GM18508 (cell line): Measurements from ENCODE around the gene DERL3.

ENCODE experiments used
- ATAC-seq: cut with Tn5 transposase; IDR thresholded peaks from one replicate; pipeline ENCODE4 v1.9.1; 2021; ENCODE audit warnings: moderate number of reproducible peaks; ENCODE audit not compliant: insufficient read depth, unreplicated experiment

Gene DERL3

DNA sequence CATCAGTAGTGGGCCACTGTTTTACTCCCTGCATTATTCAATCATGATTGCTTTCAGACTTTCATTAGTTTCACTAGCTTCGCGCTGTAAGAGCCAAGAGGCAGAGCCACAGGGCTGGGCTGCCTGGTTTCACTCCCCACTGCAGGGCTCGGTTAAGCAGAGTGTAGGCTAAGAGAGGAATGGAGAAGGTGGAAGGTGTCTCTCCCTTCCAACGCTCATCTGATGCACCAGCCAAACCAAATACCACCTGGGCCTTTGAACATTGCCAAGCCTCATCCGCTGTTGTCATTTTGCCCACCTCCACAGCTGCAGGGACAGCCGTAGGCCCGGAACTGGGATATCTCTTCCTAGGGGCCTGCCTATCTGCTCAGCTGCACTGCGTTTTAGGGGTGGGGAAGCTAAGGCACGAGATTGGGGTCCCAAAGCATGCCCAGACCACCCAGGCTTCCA, 52.5 kb downstream of the DERL3 start:
- no peak for ATAC-seq
